Mucosa of rectum (tissue), 2 donors: ENCODE results near the gene PRPH.
"Not testable (repeated sequence)": the region's sequence is repeated elsewhere in the genome, so short reads cannot be mapped to it uniquely, and the experiment has no call there.

Source experiments
- H3K27ac ChIP-seq, 2 donors: one replicate each; pipeline ENCODE4 v1.7.0; 2013; ENCODE audit warnings: inconsistent platforms in 2 of 2, low read depth in 2 of 2, low read length in 2 of 2
- H3K27me3 ChIP-seq, 2 donors: one replicate each; pipeline ENCODE4 v1.7.0; 2013; ENCODE audit warnings: low read length in 2 of 2; ENCODE audit not compliant: control insufficient read depth in 2 of 2, insufficient read depth in 2 of 2
- H3K36me3 ChIP-seq, 2 donors: one replicate each; pipeline ENCODE4 v1.7.0; 2013; ENCODE audit warnings: low read length in 2 of 2; ENCODE audit not compliant: control insufficient read depth in 2 of 2, insufficient read depth in 2 of 2
- H3K4me1 ChIP-seq, 2 donors: one replicate each; pipeline ENCODE4 v1.7.0; 2013; ENCODE audit warnings: low read length in 2 of 2, mild to moderate bottlenecking in 1 of 2; ENCODE audit not compliant: control insufficient read depth in 2 of 2, insufficient read depth in 2 of 2
- H3K4me3 ChIP-seq, 2 donors: one replicate each; pipeline ENCODE4 v1.7.0; 2013; ENCODE audit warnings: low read length in 2 of 2
- H3K9ac ChIP-seq, 2 donors: one replicate each; pipeline ENCODE4 v1.7.0; 2013; ENCODE audit warnings: low read length in 2 of 2, low read depth in 1 of 2, mild to moderate bottlenecking in 1 of 2
- H3K9me3 ChIP-seq, 2 donors: one replicate each; pipeline ENCODE4 v1.7.0; 2013; ENCODE audit warnings: low read length in 2 of 2; ENCODE audit not compliant: control insufficient read depth in 2 of 2
- donor health status: healthy.
- donor health status: Normal muscosa, but diverticular disease.

PRPH gene

GRCh38 chr12:49276304-49277290, 18.4 kb upstream of the PRPH start:
- Histone ChIP-seq H3K36me3 (peaks cover 16 to 20% of the 10 kb centered on the region in 2 donors), H3K9me3 (no peaks in the 10 kb centered on the region), H3K27ac (no peak overlapping the region), H3K4me1 (peaks cover 0 to 3% of the 10 kb centered on the region in 2 donors), H3K4me3 (no peak overlapping the region), H3K27me3 (no peaks in the 10 kb centered on the region), H3K9ac (no peak overlapping the region)

GRCh38 chr12:49277466-49277865, 17.5 kb upstream of the PRPH start:
- no peak overlapping the region for H3K9ac ChIP-seq
- peaks cover 0 to 3% of the 10 kb centered on the region in 2 donors for H3K4me1 ChIP-seq
- H3K27me3 ChIP-seq, result no peaks in the 10 kb centered on the region
- no peaks in the 10 kb centered on the region for H3K9me3 ChIP-seq
- H3K36me3 ChIP-seq, result peaks cover 11 to 16% of the 10 kb centered on the region in 2 donors
- H3K4me3 ChIP-seq, result no peak overlapping the region
- no peak overlapping the region for H3K27ac ChIP-seq

- Histone ChIP-seq H3K9me3 (no peaks in the 10 kb centered on the region), H3K4me3 (no peak overlapping the region), H3K9ac (no peak overlapping the region), H3K36me3 (no peaks in the 10 kb centered on the region), H3K27me3 (peaks cover 0 to 5% of the 10 kb centered on the region in 2 donors), H3K27ac (peak overlapping the region in 1 of 2 donors; percentile 16), H3K4me1 (peaks cover 0 to 3% of the 10 kb centered on the region in 2 donors)
Measured at GRCh38 chr12:49279706-49280159, 15.2 kb upstream of the PRPH start.

- not testable (repeated sequence) for H3K4me1 ChIP-seq, H3K4me3 ChIP-seq, H3K9me3 ChIP-seq, H3K9ac ChIP-seq, H3K27me3 ChIP-seq, H3K36me3 ChIP-seq, H3K27ac ChIP-seq
Measured at GRCh38 chr12:49280545-49280944, 14.4 kb upstream of the PRPH start.

- no peak overlapping the region for H3K9ac ChIP-seq
- no peak overlapping the region for H3K27ac ChIP-seq
- peaks cover 0 to 3% of the 10 kb centered on the region in 2 donors for H3K4me1 ChIP-seq
- no peaks in the 10 kb centered on the region for H3K9me3 ChIP-seq
- H3K4me3 ChIP-seq, result no peak overlapping the region
- no peaks in the 10 kb centered on the region for H3K36me3 ChIP-seq
- H3K27me3 ChIP-seq, result peaks cover 3 to 7% of the 10 kb centered on the region in 2 donors
Measured at GRCh38 chr12:49282302-49282701, 12.6 kb upstream of the PRPH start.

GRCh38 chr12:49282740-49283375, 12.1 kb upstream of the PRPH start:
- not testable (repeated sequence) for H3K27ac ChIP-seq, H3K4me3 ChIP-seq, H3K27me3 ChIP-seq, H3K36me3 ChIP-seq, H3K4me1 ChIP-seq, H3K9ac ChIP-seq, H3K9me3 ChIP-seq

- no peaks in the 10 kb centered on the region for H3K9me3 ChIP-seq
- peaks cover 7 to 8% of the 10 kb centered on the region in 2 donors for H3K27me3 ChIP-seq
- H3K4me1 ChIP-seq, result peaks cover 0 to 5% of the 10 kb centered on the region in 2 donors
- no peaks in the 10 kb centered on the region for H3K36me3 ChIP-seq
- H3K27ac ChIP-seq, result no peak overlapping the region
- H3K9ac ChIP-seq, result no peak overlapping the region
- H3K4me3 ChIP-seq, result no peak overlapping the region
Measured at GRCh38 chr12:49283541-49284429, 11.2 kb upstream of the PRPH start.

GRCh38 chr12:49284672-49285071, 10.3 kb upstream of the PRPH start:
- H3K27ac ChIP-seq, result no peak overlapping the region
- H3K4me1 ChIP-seq, result peaks cover 0 to 2% of the 10 kb centered on the region in 2 donors
- no peaks in the 10 kb centered on the region for H3K9me3 ChIP-seq
- H3K4me3 ChIP-seq, result no peak overlapping the region
- no peaks in the 10 kb centered on the region for H3K36me3 ChIP-seq
- no peak overlapping the region for H3K9ac ChIP-seq
- H3K27me3 ChIP-seq, result peaks cover 7 to 8% of the 10 kb centered on the region in 2 donors

- H3K4me1 ChIP-seq, result peaks cover 0 to 2% of the 10 kb centered on the region in 2 donors
- peaks cover 7 to 8% of the 10 kb centered on the region in 2 donors for H3K27me3 ChIP-seq
Measured at GRCh38 chr12:49287876-49288275, 7.1 kb upstream of the PRPH start.

More at GRCh38 chr12:49287876-49288275, 7.1 kb upstream of the PRPH start:
- Histone ChIP-seq H3K9ac (no peak overlapping the region), H3K36me3 (no peaks in the 10 kb centered on the region), H3K27ac (no peak overlapping the region), H3K9me3 (no peaks in the 10 kb centered on the region), H3K4me3 (no peak overlapping the region)
